CD4-positive, CD25-positive, alpha-beta regulatory T cell (primary cell): ENCODE data around the gene LILRB2. TPM values are rescaled to one million over a fixed set of nuclear protein-coding genes. Genes with fewer than 3 reads are reported as not detected.

ENCODE experiments used
- ATAC-seq, 2 donors: fragments of 150-1000 bp; cut with Tn5 transposase; one replicate each; pipeline ENCODE4 v1.10.0; 2021; ENCODE audit warnings: low read depth in 2 of 2, moderate number of reproducible peaks in 2 of 2, moderate library complexity in 1 of 2
- DNase-seq, 3 donors: peaks; one replicate each; pipeline versions ENCODE4 v3.0.0 to v3.0.0-alpha.2; 2012 to 2022; ENCODE audit warnings: mixed read lengths in 1 of 3
- H3K27ac ChIP-seq: one replicate; pipeline ENCODE4 v1.7.0; 2013; ENCODE audit warnings: mild to moderate bottlenecking, low read length; ENCODE audit not compliant: insufficient read depth, poor library complexity, severe bottlenecking
- H3K27me3 ChIP-seq: one replicate; pipeline ENCODE4 v1.7.0; 2013; ENCODE audit warnings: low read length; ENCODE audit not compliant: control insufficient read depth, insufficient read depth
- H3K36me3 ChIP-seq: one replicate; pipeline ENCODE4 v1.7.0; 2013; ENCODE audit warnings: mild to moderate bottlenecking, low read length, moderate library complexity; ENCODE audit not compliant: control insufficient read depth, insufficient read depth
- H3K4me1 ChIP-seq: 2 replicates; pipeline ENCODE4 v1.7.0; 2013; ENCODE audit warnings: mild to moderate bottlenecking, low read length; ENCODE audit not compliant: insufficient read depth, control insufficient read depth, poor library complexity, severe bottlenecking
- H3K4me3 ChIP-seq: one replicate; pipeline ENCODE4 v1.7.0; 2013; ENCODE audit warnings: low read depth, mild to moderate bottlenecking, low read length, moderate library complexity
- H3K9me3 ChIP-seq, 2 experiments: 1 replicate in 1 of 2; 2 replicates in 1 of 2; pipeline ENCODE4 v1.7.0; 2013; ENCODE audit warnings: low read length in 2 of 2, mild to moderate bottlenecking in 1 of 2, moderate library complexity in 1 of 2; ENCODE audit not compliant: control insufficient read depth in 2 of 2
- H3K27ac Mint-ChIP-seq, 3 donors: one replicate each; pipeline ENCODE4 v1.8.0; 2020 to 2022; ENCODE audit warnings: mild to moderate bottlenecking in 3 of 3, mixed read lengths in 3 of 3, moderate library complexity in 2 of 3
- H3K27me3 Mint-ChIP-seq: one replicate; pipeline ENCODE4 v1.8.0; 2022; ENCODE audit warnings: mild to moderate bottlenecking, mixed read lengths
- H3K36me3 Mint-ChIP-seq: one replicate; pipeline ENCODE4 v1.8.0; 2020; ENCODE audit warnings: mixed read lengths
- H3K4me1 Mint-ChIP-seq, 4 donors: one replicate each; pipeline ENCODE4 v1.8.0; 2020 to 2022; ENCODE audit warnings: mixed read lengths in 4 of 4, mild to moderate bottlenecking in 1 of 4
- H3K4me3 Mint-ChIP-seq, 4 donors: one replicate each; pipeline ENCODE4 v1.8.0; 2020 to 2022; ENCODE audit warnings: mild to moderate bottlenecking in 4 of 4, mixed read lengths in 4 of 4, moderate library complexity in 3 of 4
- H3K9me3 Mint-ChIP-seq, 7 donors: one replicate each; pipeline ENCODE4 v1.8.0; 2020 to 2022; ENCODE audit warnings: mixed read lengths in 7 of 7, mild to moderate bottlenecking in 3 of 7, moderate library complexity in 2 of 7
- polyA plus RNA-seq, 4 donors: library from polyadenylated mRNA; unstranded; fragments of 300-500 nt; fragmentation: Illumina TruSeq; gene quantifications; one replicate each; pipeline ENCODE4 v1.2.3, GENCODE V29; 2021
- total RNA-seq: library from RNA; stranded (reverse); gene quantifications from one replicate; pipeline ENCODE4 v1.2.3, GENCODE V29; 2022

Gene LILRB2
- total and polyA plus RNA-seq, 5 donors from 2014 or later: 0.24 TPM; not detected in 4

- H3K4me3 Mint-ChIP-seq: no peak overlapping the region
- no peaks in the 10 kb centered on the region for H3K27me3 Mint-ChIP-seq
- Histone ChIP-seq H3K4me3 (no peak overlapping the region), H3K27me3 (no peaks in the 10 kb centered on the region), H3K9me3 (no peaks in the 10 kb centered on the region), H3K36me3 (no peaks in the 10 kb centered on the region), H3K27ac (no peak overlapping the region), H3K4me1 (no peaks in the 10 kb centered on the region)
- ATAC-seq: no peak
- H3K36me3 Mint-ChIP-seq: no peaks in the 10 kb centered on the region
- H3K27ac Mint-ChIP-seq: no peak overlapping the region
- no peaks in the 10 kb centered on the region for H3K4me1 Mint-ChIP-seq
- no peak for DNase-seq
- no peaks in the 10 kb centered on the region for H3K9me3 Mint-ChIP-seq
Observed at GRCh38 chr19:54255105-54255775, 25.7 kb downstream of the LILRB2 start.

DNA sequence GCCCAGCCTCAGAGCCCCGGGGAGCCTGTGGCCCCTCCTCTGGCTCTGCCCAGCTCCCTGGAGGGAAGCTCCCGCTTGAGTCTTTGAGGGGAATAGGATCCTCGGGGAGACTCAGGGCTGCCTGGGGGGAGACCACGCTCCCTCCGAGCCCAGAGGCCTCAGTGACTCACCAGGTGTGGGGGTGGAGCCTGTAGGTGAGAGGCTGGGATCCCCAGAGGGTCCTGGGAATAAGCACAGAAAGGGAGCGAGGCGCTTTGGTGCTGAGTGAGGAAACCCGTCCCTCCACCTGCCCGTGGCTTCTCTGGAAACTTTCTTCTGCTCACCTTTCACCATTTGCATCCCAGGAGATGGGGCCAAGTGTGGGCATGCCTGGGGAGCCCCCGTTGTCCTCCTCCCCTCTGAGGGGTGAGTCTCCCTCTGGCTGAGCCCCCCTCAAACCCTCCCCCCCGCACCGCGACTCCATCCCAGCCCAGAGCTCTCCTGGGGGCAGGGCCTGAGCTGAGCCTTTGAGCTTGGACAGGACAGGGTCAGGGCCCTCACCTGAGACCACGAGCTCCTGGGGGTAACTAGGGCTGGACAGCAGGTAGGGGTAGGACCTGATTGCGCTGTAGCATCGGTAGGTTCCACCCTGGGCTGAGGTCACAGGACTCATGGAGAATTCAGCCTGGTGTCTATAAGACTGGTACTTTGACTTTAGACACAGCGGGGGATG lies 26.6 kb downstream of the LILRB2 start:
- Mint-ChIP-seq H3K36me3 (no peaks in the 10 kb centered on the region), H3K27ac (no peak overlapping the region), H3K27me3 (no peaks in the 10 kb centered on the region), H3K9me3 (no peaks in the 10 kb centered on the region), H3K4me1 (no peaks in the 10 kb centered on the region), H3K4me3 (no peak overlapping the region)
- no peaks in the 10 kb centered on the region for H3K36me3 ChIP-seq
- DNase-seq: no peak
- no peaks in the 10 kb centered on the region for H3K27me3 ChIP-seq
- H3K4me1 ChIP-seq: no peaks in the 10 kb centered on the region
- ATAC-seq: no peak
- H3K9me3 ChIP-seq: no peaks in the 10 kb centered on the region
- no peak overlapping the region for H3K27ac ChIP-seq
- H3K4me3 ChIP-seq: no peak overlapping the region

- DNase-seq (no peak), ATAC-seq (no peak)
- H3K27me3 Mint-ChIP-seq: no peaks in the 10 kb centered on the region
- no peak overlapping the region for H3K27ac ChIP-seq
- no peaks in the 10 kb centered on the region for H3K9me3 ChIP-seq
- no peak overlapping the region for H3K4me3 Mint-ChIP-seq
- H3K4me1 ChIP-seq: no peaks in the 10 kb centered on the region
- no peaks in the 10 kb centered on the region for H3K4me1 Mint-ChIP-seq
- no peaks in the 10 kb centered on the region for H3K36me3 ChIP-seq
- H3K27ac Mint-ChIP-seq: no peak overlapping the region
- no peaks in the 10 kb centered on the region for H3K9me3 Mint-ChIP-seq
- H3K27me3 ChIP-seq: no peaks in the 10 kb centered on the region
- no peaks in the 10 kb centered on the region for H3K36me3 Mint-ChIP-seq
- H3K4me3 ChIP-seq: no peak overlapping the region
Observed at GRCh38 chr19:54253331-54254194, 27.3 kb downstream of the LILRB2 start.

DNA sequence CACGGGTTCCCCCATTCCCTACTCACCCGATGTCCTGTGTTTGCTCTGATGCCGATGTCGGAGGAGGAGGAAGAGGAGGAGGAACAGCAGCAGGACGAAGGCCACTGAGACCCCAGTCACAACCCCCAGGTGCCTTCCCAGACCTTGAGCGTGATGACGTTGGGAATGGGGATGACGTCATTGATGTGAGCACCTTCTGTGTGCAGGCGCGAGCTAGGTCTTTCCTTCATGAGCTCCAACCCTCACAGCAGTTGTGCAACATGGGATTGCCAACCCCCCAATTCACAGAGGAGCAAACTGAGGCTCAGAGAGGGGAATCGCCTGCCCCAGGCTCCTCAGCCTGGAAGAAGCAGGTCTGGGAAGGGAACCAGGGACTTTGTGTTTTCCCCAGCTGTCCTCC lies 28.1 kb downstream of the LILRB2 start:
- no peak overlapping the region for H3K27ac Mint-ChIP-seq
- H3K27me3 Mint-ChIP-seq: no peaks in the 10 kb centered on the region
- Histone ChIP-seq H3K9me3 (no peaks in the 10 kb centered on the region), H3K36me3 (no peaks in the 10 kb centered on the region), H3K27me3 (no peaks in the 10 kb centered on the region), H3K27ac (no peak overlapping the region), H3K4me3 (no peak overlapping the region), H3K4me1 (peaks cover 4% of the 10 kb centered on the region)
- ATAC-seq (no peak), DNase-seq (no peak)
- no peaks in the 10 kb centered on the region for H3K36me3 Mint-ChIP-seq
- H3K9me3 Mint-ChIP-seq: no peaks in the 10 kb centered on the region
- peaks cover 0 to 7% (median 1%) of the 10 kb centered on the region in 4 donors for H3K4me1 Mint-ChIP-seq
- H3K4me3 Mint-ChIP-seq: no peak overlapping the region

GRCh38 chr19:54252243-54252642 lies 28.7 kb downstream of the LILRB2 start:
- no peaks in the 10 kb centered on the region for H3K9me3 Mint-ChIP-seq
- no peak overlapping the region for H3K27ac Mint-ChIP-seq
- H3K27me3 Mint-ChIP-seq: no peaks in the 10 kb centered on the region
- ATAC-seq: no peak
- H3K4me1 Mint-ChIP-seq: peaks cover 0 to 11% (median 2%) of the 10 kb centered on the region in 4 donors
- Histone ChIP-seq H3K4me1 (peaks cover 7% of the 10 kb centered on the region), H3K27me3 (no peaks in the 10 kb centered on the region), H3K9me3 (no peaks in the 10 kb centered on the region), H3K36me3 (no peaks in the 10 kb centered on the region), H3K27ac (no peak overlapping the region), H3K4me3 (no peak overlapping the region)
- no peaks in the 10 kb centered on the region for H3K36me3 Mint-ChIP-seq
- H3K4me3 Mint-ChIP-seq: no peak overlapping the region
- DNase-seq: no peak

DNA sequence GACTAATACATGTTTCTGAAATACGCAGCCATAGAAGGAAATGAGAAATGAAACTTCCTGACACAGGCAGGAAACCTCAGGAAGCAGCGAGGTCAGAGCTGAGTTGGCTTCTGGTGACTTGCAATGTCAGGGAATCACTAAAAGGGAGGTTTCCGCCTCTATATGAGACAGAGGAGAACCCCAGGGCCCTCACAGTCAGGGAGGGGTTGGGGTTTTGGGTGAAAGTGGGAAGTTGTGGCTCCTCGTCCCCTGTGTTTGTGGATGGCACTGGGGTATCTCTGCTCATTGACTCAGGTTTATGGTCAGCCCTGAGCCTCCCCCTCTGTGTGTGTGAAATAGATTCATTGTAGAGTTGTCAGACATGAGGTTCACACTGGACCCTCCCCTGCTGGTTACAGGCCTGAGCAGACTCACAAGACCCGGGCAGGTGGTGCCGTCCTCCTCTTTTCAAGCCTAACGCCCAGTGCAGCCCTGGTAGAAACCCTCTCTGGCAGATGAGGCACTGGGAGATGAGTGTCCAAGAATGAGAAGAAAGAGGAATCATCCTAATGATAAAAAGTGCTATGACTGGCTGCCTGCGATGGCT lies 32.8 kb downstream of the LILRB2 start:
- H3K36me3 ChIP-seq: no peaks in the 10 kb centered on the region
- no peak overlapping the region for H3K4me3 ChIP-seq
- H3K4me1 Mint-ChIP-seq: peaks cover 0 to 13% (median 2%) of the 10 kb centered on the region in 4 donors
- peaks cover 7% of the 10 kb centered on the region for H3K4me1 ChIP-seq
- H3K27me3 ChIP-seq: no peaks in the 10 kb centered on the region
- no peaks in the 10 kb centered on the region for H3K9me3 ChIP-seq
- H3K36me3 Mint-ChIP-seq: no peaks in the 10 kb centered on the region
- H3K9me3 Mint-ChIP-seq: no peaks in the 10 kb centered on the region
- no peaks in the 10 kb centered on the region for H3K27me3 Mint-ChIP-seq
- ATAC-seq (peak; percentile 22 to 60), DNase-seq (peak in 1 of 3 donors; percentile 20)
- peak overlapping the region in 2 of 4 donors; percentile 16 to 56 for H3K4me3 Mint-ChIP-seq
- H3K27ac Mint-ChIP-seq: peak overlapping the region in 2 of 3 donors; percentile 50 to 80
- no peak overlapping the region for H3K27ac ChIP-seq

- H3K36me3 ChIP-seq: no peaks in the 10 kb centered on the region
- no peaks in the 10 kb centered on the region for H3K27me3 Mint-ChIP-seq
- no peaks in the 10 kb centered on the region for H3K27me3 ChIP-seq
- H3K9me3 Mint-ChIP-seq: no peaks in the 10 kb centered on the region
- no peak overlapping the region for H3K4me3 ChIP-seq
- H3K9me3 ChIP-seq: no peaks in the 10 kb centered on the region
- H3K27ac Mint-ChIP-seq: peak overlapping the region in 2 of 3 donors; percentile 50 to 80
- H3K27ac ChIP-seq: no peak overlapping the region
- peak overlapping the region in 2 of 4 donors; percentile 16 to 56 for H3K4me3 Mint-ChIP-seq
- peaks cover 7% of the 10 kb centered on the region for H3K4me1 ChIP-seq
- ATAC-seq (no peak), DNase-seq (no peak)
- H3K4me1 Mint-ChIP-seq: peaks cover 0 to 13% (median 2%) of the 10 kb centered on the region in 4 donors
- H3K36me3 Mint-ChIP-seq: no peaks in the 10 kb centered on the region
Observed at GRCh38 chr19:54247106-54247930, 33.6 kb downstream of the LILRB2 start.
